GM21360 (cell line): ENCODE results near the gene ERLIN1.
"Not testable (repeated sequence)": the region's sequence is repeated elsewhere in the genome, so short reads cannot be mapped to it uniquely, and the experiment has no call there.

Experiments used
- ATAC-seq: cut with Tn5 transposase; IDR thresholded peaks from one replicate; pipeline ENCODE4 v1.9.1; 2021; ENCODE audit warnings: mild to moderate bottlenecking, moderate library complexity; ENCODE audit not compliant: unreplicated experiment

Gene ERLIN1

GRCh38 chr10:100138921-100139496 is 46.8 kb downstream of the ERLIN1 start:
- ATAC-seq: no peak

GRCh38 chr10:100135486-100135885 is 50.3 kb downstream of the ERLIN1 start:
- ATAC-seq: no peak

- ATAC-seq: no peak
Measured at GRCh38 chr10:100133801-100134200, 52.0 kb downstream of the ERLIN1 start.

- ATAC-seq: no peak
Measured at GRCh38 chr10:100132427-100132826, 53.4 kb downstream of the ERLIN1 start.

- no peak for ATAC-seq
Measured at GRCh38 chr10:100131571-100131970, 54.3 kb downstream of the ERLIN1 start.

- ATAC-seq: no peak
Measured at GRCh38 chr10:100130831-100131230, 55.0 kb downstream of the ERLIN1 start.

- no peak for ATAC-seq
Measured at GRCh38 chr10:100129424-100129823, 56.4 kb downstream of the ERLIN1 start.

GRCh38 chr10:100128951-100129350 is 56.9 kb downstream of the ERLIN1 start:
- ATAC-seq: no peak

GRCh38 chr10:100125335-100125734 is 60.5 kb downstream of the ERLIN1 start:
- ATAC-seq: not testable (repeated sequence)

GRCh38 chr10:100124097-100124496 is 61.7 kb downstream of the ERLIN1 start:
- no peak for ATAC-seq

GRCh38 chr10:100122780-100123179 is 63.0 kb downstream of the ERLIN1 start:
- ATAC-seq: no peak

- no peak for ATAC-seq
Measured at GRCh38 chr10:100120550-100120949, 65.3 kb downstream of the ERLIN1 start.

GRCh38 chr10:100119726-100120125 is 66.1 kb downstream of the ERLIN1 start:
- ATAC-seq: no peak

- no peak for ATAC-seq
Measured at GRCh38 chr10:100114976-100115770, 70.7 kb downstream of the ERLIN1 start.

- ATAC-seq: no peak
Measured at GRCh38 chr10:100114460-100114859, 71.4 kb downstream of the ERLIN1 start.

GRCh38 chr10:100109670-100110069 is 76.2 kb downstream of the ERLIN1 start:
- ATAC-seq: no peak

GRCh38 chr10:100106865-100107264 is 79.0 kb downstream of the ERLIN1 start:
- no peak for ATAC-seq

- no peak for ATAC-seq
Measured at GRCh38 chr10:100104300-100104699, 81.5 kb downstream of the ERLIN1 start.

GRCh38 chr10:100103581-100103980 is 82.2 kb downstream of the ERLIN1 start:
- no peak for ATAC-seq

GRCh38 chr10:100101192-100102076 is 84.4 kb downstream of the ERLIN1 start:
- no peak for ATAC-seq

GRCh38 chr10:100100651-100101184 is 85.1 kb downstream of the ERLIN1 start:
- no peak for ATAC-seq
